ENCODE results near the gene CCDC17.

CCDC17 gene

GRCh38 chr1:45583666-45584350, 40.0 kb downstream of the CCDC17 start, which contains the start of gene NASP:
NASP (plus strand) TSS chr1:45584041; CDS start chr1:45584147, 106 bp downstream.
- peak; percentile 68 to 72 for DNase-seq (ENCODE audit: low read depth in 2 of 2)

GRCh38 chr1:45583264-45583665, 40.6 kb downstream of the CCDC17 start:
- DNase-seq (ENCODE audit: low read depth in 2 of 2) = peak; percentile 91

GRCh38 chr1:45574105-45574626, 49.7 kb downstream of the CCDC17 start:
- no peak for DNase-seq (ENCODE audit: low read depth in 2 of 2)

GRCh38 chr1:45573231-45573804, 50.5 kb downstream of the CCDC17 start:
- DNase-seq (ENCODE audit: low read depth in 2 of 2) = no peak

GRCh38 chr1:45570631-45571030, 53.2 kb downstream of the CCDC17 start:
- no peak for DNase-seq (ENCODE audit: low read depth in 2 of 2)

Data from fibroblast of skin of left quadriceps (primary cell).